Activated T-helper 2 cell treated with anti-CD3 and anti-CD28 coated beads, Interferon-gamma antibody, Interleukin-2, Interleukin-4, amounts not matched to agents 10 μg/mL and 5 μg/mL and 100 μg/mL, durations not matched to agents 14 hours and 24 hours and 36 hours (primary cell): ENCODE measurements around the gene MMP24. TPM values are rescaled to one million over a fixed set of nuclear protein-coding genes. Genes with fewer than 3 reads are reported as not detected.
"Not testable (repeated sequence)": the region's sequence is repeated elsewhere in the genome, so short reads cannot be mapped to it uniquely, and the experiment has no call there.

ENCODE experiments used
- DNase-seq: peaks from one replicate; pipeline ENCODE4 v3.0.0; 2021; ENCODE audit warnings: low spot score
- H3K27ac Mint-ChIP-seq: one replicate; pipeline ENCODE4 v1.8.0; 2021; ENCODE audit warnings: mixed read lengths
- H3K27me3 Mint-ChIP-seq: one replicate; pipeline ENCODE4 v1.8.0; 2021; ENCODE audit warnings: low read depth, mixed read lengths
- H3K36me3 Mint-ChIP-seq: one replicate; pipeline ENCODE4 v1.8.0; 2021; ENCODE audit warnings: low read depth, mixed read lengths
- H3K4me1 Mint-ChIP-seq: one replicate; pipeline ENCODE4 v1.8.0; 2021; ENCODE audit warnings: low read depth, mixed read lengths
- H3K4me3 Mint-ChIP-seq: one replicate; pipeline ENCODE4 v1.8.0; 2021; ENCODE audit warnings: low read depth, mild to moderate bottlenecking, moderate library complexity, mixed read lengths
- H3K9me3 Mint-ChIP-seq: one replicate; pipeline ENCODE4 v1.8.0; 2021; ENCODE audit warnings: mixed read lengths
- intact Hi-C: fragments of 100-400 bp; cut with micrococcal nuclease; formaldehyde crosslinking; loops from one replicate; pipeline ENCODE4 v1.15.1; 2023
- total RNA-seq: library from RNA; stranded (reverse); gene quantifications from 2 replicates; pipeline ENCODE4 v1.2.3, GENCODE V29; 2022

Gene MMP24
- total RNA-seq, 1 donor from 2014 or later = not detected

- H3K36me3 Mint-ChIP-seq = peaks cover 22% of the 10 kb centered on the region
- DNase-seq = no peak
- peaks cover 2% of the 10 kb centered on the region for H3K4me1 Mint-ChIP-seq
- intact Hi-C loops = no loop called here
- H3K27me3 Mint-ChIP-seq = no peaks in the 10 kb centered on the region
- peaks cover 29% of the 10 kb centered on the region for H3K9me3 Mint-ChIP-seq
- no peak overlapping the region for H3K27ac Mint-ChIP-seq
- H3K4me3 Mint-ChIP-seq = no peak overlapping the region
Measured at GRCh38 chr20:35196313-35196712, 30.2 kb upstream of the MMP24 start.

DNA sequence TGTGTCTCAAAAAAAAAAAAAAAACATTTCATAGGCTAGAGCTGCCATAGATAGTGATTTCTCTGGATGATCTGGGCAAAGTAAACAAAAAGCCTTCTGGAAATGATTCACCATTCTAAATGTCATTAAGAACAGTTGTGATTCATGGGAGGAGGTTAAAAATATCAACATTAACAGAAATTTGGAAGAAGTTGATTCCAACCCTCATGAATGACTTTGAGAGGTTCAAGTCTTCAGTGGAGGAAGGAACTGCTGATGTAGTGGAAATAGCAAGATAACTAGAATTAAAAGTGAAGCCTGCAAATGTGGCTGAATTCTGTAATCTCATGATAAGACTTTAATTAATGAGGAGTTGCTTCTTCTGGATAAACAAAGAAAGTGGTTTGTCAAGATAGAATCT lies 26.8 kb upstream of the MMP24 start:
- H3K9me3 Mint-ChIP-seq = peaks cover 33% of the 10 kb centered on the region
- intact Hi-C loops = no loop called here
- peaks cover 22% of the 10 kb centered on the region for H3K36me3 Mint-ChIP-seq
- no peak overlapping the region for H3K27ac Mint-ChIP-seq
- peaks cover 2% of the 10 kb centered on the region for H3K4me1 Mint-ChIP-seq
- H3K27me3 Mint-ChIP-seq = no peaks in the 10 kb centered on the region
- no peak overlapping the region for H3K4me3 Mint-ChIP-seq
- no peak for DNase-seq

- peaks cover 19% of the 10 kb centered on the region for H3K36me3 Mint-ChIP-seq
- H3K27me3 Mint-ChIP-seq = no peaks in the 10 kb centered on the region
- H3K4me3 Mint-ChIP-seq = no peak overlapping the region
- no peak for DNase-seq
- peaks cover 2% of the 10 kb centered on the region for H3K4me1 Mint-ChIP-seq
- intact Hi-C loops = no loop called here
- no peak overlapping the region for H3K27ac Mint-ChIP-seq
- H3K9me3 Mint-ChIP-seq = peaks cover 28% of the 10 kb centered on the region
Measured at GRCh38 chr20:35200267-35200666, 26.2 kb upstream of the MMP24 start.

DNA sequence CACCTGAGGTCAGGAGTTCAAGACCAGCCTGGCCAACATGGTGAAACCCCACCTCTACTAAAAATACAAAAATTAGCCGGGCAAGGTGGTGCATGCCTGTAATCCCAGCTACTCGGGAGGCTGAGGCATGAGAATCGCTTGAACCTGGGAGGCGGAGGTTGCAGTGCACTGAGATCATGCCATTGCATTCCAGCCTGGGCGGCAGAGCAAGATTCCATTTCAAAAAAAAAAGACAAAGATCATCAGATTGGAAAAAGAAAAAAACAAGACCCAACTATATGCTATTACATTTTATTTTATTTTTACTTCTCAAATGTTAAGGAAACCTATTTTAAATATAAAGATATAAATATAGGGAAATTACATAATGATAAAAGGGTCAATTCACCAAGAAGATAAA lies 25.0 kb upstream of the MMP24 start:
- intact Hi-C loops, H3K4me1 Mint-ChIP-seq, H3K27me3 Mint-ChIP-seq, DNase-seq, H3K27ac Mint-ChIP-seq, H3K4me3 Mint-ChIP-seq: not testable (repeated sequence)
- peaks cover 24% of the 10 kb centered on the region for H3K9me3 Mint-ChIP-seq
- H3K36me3 Mint-ChIP-seq = peaks cover 16% of the 10 kb centered on the region

GRCh38 chr20:35206802-35207201 lies 19.7 kb upstream of the MMP24 start:
- Mint-ChIP-seq H3K27ac (no peak overlapping the region), H3K4me1 (no peaks in the 10 kb centered on the region), H3K36me3 (no peaks in the 10 kb centered on the region), H3K27me3 (no peaks in the 10 kb centered on the region), H3K4me3 (no peak overlapping the region), H3K9me3 (peaks cover 4% of the 10 kb centered on the region)
- intact Hi-C loops = no loop called here
- DNase-seq = no peak

DNA sequence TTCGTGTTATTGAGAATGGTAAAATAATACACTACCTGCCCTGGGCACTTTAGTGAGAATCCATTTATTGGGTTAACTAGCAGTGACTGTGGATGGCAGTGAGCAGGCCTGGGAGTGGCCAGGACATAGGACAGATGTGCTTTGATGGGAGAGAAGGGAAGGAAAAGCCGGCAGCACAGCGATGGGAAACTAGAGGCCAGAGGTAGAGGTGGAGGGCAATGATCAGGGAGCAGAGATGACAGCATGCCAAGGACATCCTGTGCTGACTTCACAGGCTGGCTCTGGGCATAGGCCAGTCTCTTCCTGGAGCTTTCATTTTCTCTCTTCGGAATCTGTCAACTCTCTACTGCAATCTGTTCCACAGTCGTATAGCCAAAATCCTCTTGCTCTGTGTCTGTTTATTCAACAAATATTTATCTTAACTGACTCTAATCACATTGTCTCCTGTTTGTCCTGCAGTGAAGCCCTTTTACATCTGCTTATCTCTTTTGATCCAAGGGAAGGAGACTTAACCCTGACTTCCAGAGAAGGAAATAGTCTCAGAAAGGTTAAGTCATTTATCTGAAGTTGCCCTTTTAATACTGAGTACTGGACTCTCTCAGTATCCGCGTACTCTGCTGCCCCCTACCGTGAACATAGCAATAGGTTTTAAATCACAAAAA lies 18.4 kb upstream of the MMP24 start:
- no peak overlapping the region for H3K4me3 Mint-ChIP-seq
- intact Hi-C loops = loop anchor here (1.0 kb wide), 3 partner anchors 63 to 334 kb away; no protein-coding TSS in a partner anchor
- H3K36me3 Mint-ChIP-seq = no peaks in the 10 kb centered on the region
- DNase-seq = peak; percentile 63
- H3K27ac Mint-ChIP-seq = no peak overlapping the region
- H3K27me3 Mint-ChIP-seq = no peaks in the 10 kb centered on the region
- peaks cover 4% of the 10 kb centered on the region for H3K9me3 Mint-ChIP-seq
- no peaks in the 10 kb centered on the region for H3K4me1 Mint-ChIP-seq

DNA sequence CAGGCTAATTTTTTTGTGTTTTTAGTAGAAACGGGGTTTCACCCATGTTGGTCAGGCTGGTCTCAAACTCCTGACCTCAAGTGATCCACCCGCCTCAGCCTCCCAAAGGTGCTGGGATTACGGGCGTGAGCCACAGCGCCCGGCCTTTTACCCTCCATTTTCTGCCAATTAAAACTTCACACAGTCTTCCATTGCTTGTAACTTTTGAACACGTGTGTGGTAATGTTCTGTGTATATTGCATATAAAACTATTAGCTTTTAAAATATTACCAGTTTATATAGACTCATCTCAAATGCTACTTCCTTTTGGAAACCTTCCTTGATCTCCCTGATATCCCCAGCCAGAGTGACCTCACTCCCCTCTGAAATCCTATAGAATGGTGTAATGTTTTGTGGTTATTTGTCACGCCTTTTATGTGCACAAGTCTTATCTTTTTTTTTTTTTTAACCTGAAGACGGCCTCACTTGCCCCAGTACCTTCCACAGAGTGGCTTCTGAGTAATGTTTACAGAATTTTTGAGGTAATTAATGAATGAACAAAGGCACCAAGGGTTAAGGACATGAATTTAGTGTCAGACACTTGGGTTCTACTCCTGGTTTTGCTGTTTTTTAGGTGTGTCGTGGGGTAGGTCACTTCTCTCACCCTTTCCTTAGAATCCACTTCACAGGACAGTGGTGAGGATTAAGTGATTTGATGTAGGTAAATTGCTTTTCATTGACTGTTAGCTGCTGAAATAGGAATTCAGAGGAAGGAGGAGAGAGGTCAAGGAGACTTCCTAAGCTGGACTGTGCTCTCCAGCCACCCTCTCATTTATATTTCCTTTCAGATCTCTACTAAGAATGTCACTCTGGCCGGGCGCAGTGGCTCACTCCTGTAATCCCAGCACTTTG lies 11.2 kb upstream of the MMP24 start:
- intact Hi-C loops = no loop called here
- H3K27ac Mint-ChIP-seq = no peak overlapping the region
- no peaks in the 10 kb centered on the region for H3K36me3 Mint-ChIP-seq
- DNase-seq = no peak
- H3K4me3 Mint-ChIP-seq = no peak overlapping the region
- no peaks in the 10 kb centered on the region for H3K27me3 Mint-ChIP-seq
- no peaks in the 10 kb centered on the region for H3K9me3 Mint-ChIP-seq
- H3K4me1 Mint-ChIP-seq = no peaks in the 10 kb centered on the region

DNA sequence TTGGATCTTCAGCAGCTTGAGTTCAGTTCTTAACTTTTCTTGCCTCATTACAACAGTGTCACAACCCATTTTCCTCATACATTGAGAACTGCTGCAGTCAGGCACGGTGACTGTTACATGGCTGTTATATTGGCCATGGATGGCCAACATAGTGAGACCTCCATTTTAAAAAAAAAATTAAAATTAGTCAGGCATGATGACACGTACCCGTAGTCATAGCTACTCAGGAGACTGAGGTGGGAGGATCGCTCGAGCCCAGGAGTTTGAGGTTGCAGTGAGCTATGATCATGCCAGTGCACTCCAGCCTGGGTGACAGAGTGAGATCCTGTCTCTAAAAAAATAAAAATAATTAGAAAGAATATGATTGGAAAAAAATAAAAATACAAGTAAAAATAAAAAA lies 9.9 kb upstream of the MMP24 start:
- Mint-ChIP-seq H3K9me3 (no peaks in the 10 kb centered on the region), H3K27me3 (no peaks in the 10 kb centered on the region), H3K27ac (no peak overlapping the region), H3K4me3 (no peak overlapping the region), H3K4me1 (no peaks in the 10 kb centered on the region), H3K36me3 (no peaks in the 10 kb centered on the region)
- DNase-seq = no peak
- intact Hi-C loops = no loop called here

DNA sequence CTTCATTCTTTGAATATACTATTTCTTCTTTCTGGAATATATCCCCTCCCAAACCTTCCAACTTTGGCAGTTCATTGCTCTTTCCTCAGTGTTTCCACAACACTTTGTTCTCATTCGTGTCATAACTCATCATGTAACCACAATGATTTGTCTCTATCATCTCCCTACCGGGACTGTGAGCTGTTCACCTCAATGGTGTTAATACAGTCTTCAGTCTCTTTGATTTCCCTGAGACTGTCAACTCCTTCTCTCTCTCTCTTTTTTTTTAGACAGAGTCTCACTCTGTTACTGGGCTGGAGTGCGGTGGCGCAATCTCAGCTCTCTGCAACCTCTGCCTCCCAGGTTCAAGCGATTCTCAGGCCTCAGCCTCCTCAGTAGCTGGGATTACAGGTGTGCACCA lies 2.5 kb upstream of the MMP24 start:
- peaks cover 38% of the 10 kb centered on the region for H3K27me3 Mint-ChIP-seq
- no peak overlapping the region for H3K4me3 Mint-ChIP-seq
- intact Hi-C loops = no loop called here
- no peaks in the 10 kb centered on the region for H3K36me3 Mint-ChIP-seq
- no peak overlapping the region for H3K27ac Mint-ChIP-seq
- no peak for DNase-seq
- peaks cover 4% of the 10 kb centered on the region for H3K4me1 Mint-ChIP-seq
- no peaks in the 10 kb centered on the region for H3K9me3 Mint-ChIP-seq

- no peaks in the 10 kb centered on the region for H3K9me3 Mint-ChIP-seq
- DNase-seq = no peak
- H3K27me3 Mint-ChIP-seq = peaks cover 44% of the 10 kb centered on the region
- H3K27ac Mint-ChIP-seq = no peak overlapping the region
- H3K4me3 Mint-ChIP-seq = no peak overlapping the region
- no peaks in the 10 kb centered on the region for H3K36me3 Mint-ChIP-seq
- H3K4me1 Mint-ChIP-seq = peaks cover 4% of the 10 kb centered on the region
- intact Hi-C loops = no loop called here
Measured at GRCh38 chr20:35224536-35224935, 2.0 kb upstream of the MMP24 start.

- H3K9me3 Mint-ChIP-seq = no peaks in the 10 kb centered on the region
- H3K36me3 Mint-ChIP-seq = no peaks in the 10 kb centered on the region
- intact Hi-C loops = no loop called here
- peaks cover 4% of the 10 kb centered on the region for H3K4me1 Mint-ChIP-seq
- no peak overlapping the region for H3K27ac Mint-ChIP-seq
- DNase-seq = no peak
- peak overlapping the region; percentile 47 for H3K4me3 Mint-ChIP-seq
- peaks cover 46% of the 10 kb centered on the region for H3K27me3 Mint-ChIP-seq
Measured at GRCh38 chr20:35225319-35226125, 968 bp upstream of the MMP24 start.

DNA sequence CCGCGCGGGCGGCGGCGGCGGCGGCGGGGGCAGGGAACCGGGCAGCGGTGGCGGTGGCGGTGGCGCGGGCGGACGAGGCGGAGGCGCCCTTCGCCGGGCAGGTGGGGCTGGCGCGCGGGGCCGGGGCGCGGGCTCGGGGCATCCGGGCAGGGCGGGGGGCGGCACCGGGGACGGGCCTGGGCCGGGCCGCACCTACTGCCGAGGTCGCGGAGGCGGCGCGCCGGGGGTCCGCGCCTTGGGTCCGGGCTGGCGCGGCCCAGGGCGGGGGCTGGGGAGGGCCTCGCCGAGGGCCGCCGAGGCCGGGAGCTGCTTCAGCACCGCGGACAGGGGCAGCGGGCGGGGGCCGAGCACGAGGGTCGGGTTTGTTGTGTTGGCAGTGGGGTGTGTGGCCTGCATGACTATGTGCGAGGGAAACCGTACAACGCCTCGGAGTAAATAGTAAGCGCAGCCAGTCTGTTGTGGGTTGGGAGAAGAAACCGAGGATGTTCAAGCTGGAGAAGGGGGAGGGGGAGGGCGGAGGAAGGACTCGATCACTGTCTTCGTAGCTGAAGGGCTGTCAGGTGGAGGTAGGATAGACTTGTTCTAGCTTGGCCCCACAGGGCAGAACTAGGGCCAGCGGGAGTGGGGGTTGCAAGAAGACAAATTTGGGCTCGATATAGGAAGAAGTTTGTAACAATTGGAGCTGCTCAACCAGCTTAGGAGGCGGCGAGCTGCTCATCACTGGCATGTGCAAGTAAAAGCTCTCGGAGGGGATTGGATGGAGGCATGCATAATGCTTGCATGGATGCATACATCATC lies 593 bp downstream of the MMP24 start:
- Mint-ChIP-seq H3K4me1 (peaks cover 4% of the 10 kb centered on the region), H3K27ac (no peak overlapping the region), H3K9me3 (no peaks in the 10 kb centered on the region), H3K4me3 (peak overlapping the region; percentile 64), H3K36me3 (no peaks in the 10 kb centered on the region), H3K27me3 (peaks cover 50% of the 10 kb centered on the region)
- intact Hi-C loops = no loop called here
- peak; percentile 36 for DNase-seq
